ENCODE measurements around the gene PPT1.

Gene PPT1

DNA sequence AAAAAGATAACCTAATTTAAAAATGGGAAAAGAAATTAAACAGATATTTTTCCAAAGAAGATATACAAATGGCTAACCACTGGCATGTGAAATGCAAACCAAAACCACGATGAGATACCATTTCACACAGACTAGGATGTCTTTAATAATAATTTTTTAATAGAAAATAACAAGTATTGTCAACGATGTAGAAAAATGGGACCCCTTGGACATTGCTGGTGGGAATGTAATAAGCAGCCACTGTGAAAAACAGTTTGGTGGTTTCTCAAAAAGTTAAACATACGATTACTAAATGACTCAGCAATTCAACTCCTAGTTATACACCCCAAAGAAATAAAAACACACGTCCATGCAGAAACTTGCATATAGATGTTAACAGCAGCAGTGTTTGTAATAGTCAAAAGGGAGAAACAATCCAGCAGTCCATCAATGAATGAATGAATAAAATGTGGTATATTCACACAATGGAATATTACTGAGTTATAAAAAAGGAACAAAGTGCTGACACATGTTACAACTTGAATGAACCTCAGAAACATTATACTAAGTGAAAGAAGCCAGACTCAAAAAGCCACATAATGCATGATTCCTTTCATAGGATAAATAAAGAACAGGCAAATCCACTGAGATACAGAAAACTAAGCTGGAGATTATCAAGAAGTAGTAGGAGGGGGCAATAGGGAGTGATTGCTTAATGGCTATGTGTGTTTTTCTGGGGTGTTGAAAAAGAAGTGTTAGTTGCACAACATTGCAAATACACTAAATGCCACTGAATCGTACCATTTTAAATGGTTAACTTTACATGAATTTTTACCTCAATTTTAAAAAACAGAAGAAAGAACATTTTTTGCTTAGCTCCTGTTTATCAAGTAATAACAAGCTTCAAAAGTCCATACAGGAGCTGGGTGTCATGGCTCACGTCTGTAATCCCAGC is 4.1 kb downstream of the PPT1 start:
- DNase-seq (ENCODE audit: low spot score) = no peak

- DNase-seq (ENCODE audit: low spot score) = no peak
Measured at GRCh38 chr1:40092241-40092640, 4.8 kb downstream of the PPT1 start.

- no peak for DNase-seq (ENCODE audit: low spot score)
Measured at GRCh38 chr1:40090652-40091355, 6.2 kb downstream of the PPT1 start.

GRCh38 chr1:40084750-40085149 is 12.3 kb downstream of the PPT1 start:
- DNase-seq (ENCODE audit: low spot score) = peak; percentile 84

DNA sequence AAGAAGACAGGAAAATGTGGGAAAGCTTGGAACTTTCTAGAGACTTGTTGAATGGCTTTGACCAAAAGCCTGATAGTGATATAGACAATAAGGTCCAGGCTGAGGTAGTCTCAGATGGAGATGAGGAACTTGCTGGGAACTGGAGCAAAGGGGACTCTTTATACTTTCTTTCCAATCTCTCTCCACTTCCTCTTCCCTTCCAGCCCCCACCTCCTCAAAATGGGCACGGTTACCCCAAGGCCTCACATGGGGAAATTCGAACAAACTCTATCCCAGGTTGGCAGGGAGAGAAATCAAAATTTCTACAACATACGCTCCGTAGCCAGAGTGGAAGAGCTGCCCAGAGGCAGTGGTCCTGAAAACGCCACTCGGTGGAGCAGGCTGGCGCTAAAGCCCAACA is 15.2 kb downstream of the PPT1 start:
- no peak for DNase-seq (ENCODE audit: low spot score)

DNA sequence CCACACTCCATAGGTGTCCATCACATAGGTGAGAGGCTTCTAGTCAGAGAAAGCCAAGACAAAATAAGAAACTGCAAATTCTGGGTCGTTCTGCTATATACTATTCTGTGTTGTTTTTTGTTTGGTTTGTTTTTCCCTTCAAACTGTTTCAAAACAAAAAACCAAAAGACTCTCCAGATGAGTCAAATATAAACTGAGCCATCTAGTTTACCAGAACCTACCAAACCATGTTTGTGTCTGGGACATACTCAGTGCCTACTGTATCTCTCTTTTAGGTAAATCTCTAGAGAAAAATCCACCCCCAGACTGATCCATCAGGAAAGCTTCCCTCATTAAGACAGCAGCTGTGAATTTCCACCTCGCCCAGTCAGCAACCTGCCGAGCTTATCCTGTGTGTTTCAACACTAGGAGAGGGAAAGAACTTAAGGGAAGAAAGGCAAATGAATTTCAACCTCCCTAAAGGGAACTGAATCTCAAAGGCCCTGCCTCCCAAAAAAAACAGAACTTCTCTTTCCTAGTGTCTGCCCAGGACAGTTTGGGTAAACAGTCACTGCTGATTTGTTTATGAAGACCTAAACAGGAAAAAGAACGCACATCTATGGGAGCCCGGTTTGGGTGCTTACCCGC is 17.2 kb downstream of the PPT1 start:
- DNase-seq (ENCODE audit: low spot score) = no peak

GRCh38 chr1:40078512-40079333 is 18.3 kb downstream of the PPT1 start:
- peak; percentile 68 for DNase-seq (ENCODE audit: low spot score)

DNA sequence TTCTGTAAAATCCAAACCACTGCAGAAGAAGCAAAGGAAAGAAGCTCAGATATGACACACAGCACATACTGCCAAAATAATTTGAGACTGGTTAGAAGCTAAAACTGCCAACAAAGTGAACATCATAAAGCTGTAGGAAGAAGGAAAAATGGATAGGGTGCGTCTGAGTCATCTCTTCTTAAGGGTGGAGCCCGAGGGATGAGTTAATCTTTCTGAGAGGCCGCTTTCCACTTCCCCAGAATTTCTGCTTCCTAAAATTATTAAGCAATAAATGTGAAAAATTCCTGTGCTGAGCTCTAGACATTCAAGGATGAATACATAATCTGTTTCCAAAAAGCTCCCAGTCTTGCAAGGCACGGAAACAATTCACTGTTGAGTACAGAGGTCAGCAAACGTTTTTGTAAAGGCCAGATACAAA is 20.1 kb downstream of the PPT1 start:
- DNase-seq (ENCODE audit: low spot score) = no peak

DNA sequence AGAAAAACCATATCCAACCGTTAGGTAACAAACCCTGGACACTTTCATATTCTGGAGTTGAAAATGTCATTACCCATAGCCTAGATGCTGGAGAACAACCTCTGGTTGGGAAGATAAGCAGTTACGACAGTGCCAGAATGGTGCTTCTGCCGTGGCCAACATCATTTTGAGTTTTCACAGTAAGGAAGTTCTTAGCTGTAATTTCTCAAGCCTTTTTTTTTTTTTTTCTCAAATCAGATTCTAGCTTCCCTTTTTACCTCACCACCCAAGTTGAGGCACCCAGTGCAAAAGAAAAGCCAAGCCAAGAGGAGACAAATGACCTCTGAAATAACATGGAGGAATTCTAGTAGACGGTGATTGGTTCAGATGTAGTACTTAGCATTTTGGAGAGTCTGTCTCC is 21.8 kb downstream of the PPT1 start:
- no peak for DNase-seq (ENCODE audit: low spot score)

DNA sequence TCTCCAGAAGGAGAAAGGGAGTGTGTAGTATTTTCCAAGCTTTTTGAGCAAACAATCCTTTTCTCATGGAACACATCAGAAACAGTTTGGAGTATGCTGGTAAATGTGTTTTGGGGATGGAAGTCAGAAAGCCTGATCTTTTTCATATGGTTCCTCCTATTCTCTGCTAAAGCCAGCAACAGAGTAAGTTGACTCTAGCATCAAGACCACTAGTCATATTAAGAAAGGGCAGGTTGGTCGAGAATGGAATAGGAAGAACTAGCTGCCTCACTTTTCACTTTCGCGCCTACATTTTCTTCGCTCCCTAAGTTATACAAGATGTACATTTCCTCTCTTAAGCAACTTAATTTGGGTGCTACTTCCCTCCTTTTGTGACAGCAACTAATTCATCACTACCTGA is 24.0 kb downstream of the PPT1 start:
- DNase-seq (ENCODE audit: low spot score) = no peak

DNA sequence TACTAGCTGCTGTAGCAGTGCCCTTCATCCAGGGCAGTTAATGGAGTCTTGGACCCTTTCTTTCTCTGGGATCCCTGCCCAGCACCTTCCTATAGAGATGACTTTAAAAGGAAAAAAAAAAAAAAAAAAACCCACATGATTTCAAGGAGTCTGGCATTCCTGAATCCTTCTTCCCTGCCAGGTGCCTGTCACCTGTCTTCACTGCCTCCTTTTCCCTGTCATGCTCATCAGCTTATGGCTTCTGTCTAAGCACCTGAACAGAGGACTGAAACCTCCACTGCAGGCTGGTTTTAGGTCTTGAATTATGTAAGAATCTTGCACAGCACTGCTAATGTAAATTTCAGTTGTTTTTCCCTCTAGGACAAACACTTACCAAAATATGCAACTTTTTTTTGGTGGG is 24.9 kb downstream of the PPT1 start:
- DNase-seq (ENCODE audit: low spot score) = no peak

- DNase-seq (ENCODE audit: low spot score) = no peak
Measured at GRCh38 chr1:40067851-40068250, 29.2 kb downstream of the PPT1 start.

GRCh38 chr1:40067023-40067422 is 30.0 kb downstream of the PPT1 start:
- DNase-seq (ENCODE audit: low spot score) = no peak

GRCh38 chr1:40064797-40065499 is 32.1 kb downstream of the PPT1 start:
- DNase-seq (ENCODE audit: low spot score) = peak; percentile 75

GRCh38 chr1:40059960-40060750 is 36.9 kb downstream of the PPT1 start:
- peak; percentile 63 for DNase-seq (ENCODE audit: low spot score)

DNA sequence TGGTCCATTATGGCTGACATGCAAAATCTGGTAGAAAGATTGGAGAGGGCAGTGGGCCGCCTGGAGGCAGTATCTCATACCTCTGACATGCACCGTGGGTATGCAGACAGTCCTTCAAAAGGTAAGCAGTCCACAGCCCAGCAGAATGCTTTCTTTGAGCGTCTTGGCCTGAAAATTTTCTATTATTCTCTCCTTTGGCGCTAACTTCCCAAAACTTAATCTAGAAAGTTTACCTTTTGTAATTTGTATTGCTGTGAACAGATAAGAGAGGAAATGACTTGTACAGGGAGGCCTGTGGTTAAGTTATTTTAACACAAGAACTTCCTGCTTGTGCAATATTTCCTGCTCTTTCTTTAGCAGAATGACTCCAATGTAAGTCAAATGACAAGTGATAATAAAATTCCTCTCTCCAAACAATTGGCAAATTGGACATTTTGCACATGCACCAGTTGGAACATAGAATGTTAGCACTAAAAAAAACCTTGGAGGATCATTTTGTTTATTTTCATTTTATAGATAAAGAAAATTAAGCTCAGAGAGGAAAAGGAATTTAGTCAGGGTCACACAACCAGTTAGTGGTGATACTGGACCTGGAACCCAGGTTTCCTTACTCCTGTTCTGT is 37.6 kb downstream of the PPT1 start:
- DNase-seq (ENCODE audit: low spot score) = peak; percentile 75

- DNase-seq (ENCODE audit: low spot score) = no peak
Measured at GRCh38 chr1:40058453-40059337, 38.4 kb downstream of the PPT1 start.

- DNase-seq (ENCODE audit: low spot score) = no peak
Measured at GRCh38 chr1:40058097-40058452, 39.0 kb downstream of the PPT1 start.
